ENCODE measurements around the gene RNF20.

- no peak for TF ChIP-seq EZH2 (IDR thresholded peaks at IDR 0.05; ENCODE audit: borderline replicate concordance, low read depth, low read length, poor library complexity, severe bottlenecking)
- TF ChIP-seq CTCF (conservative IDR thresholded peaks at IDR 0.05; ENCODE audit: low read depth, low read length): no peak
These were observed 22.6 kb upstream of the RNF20 start for GRCh38 chr9:101511009-101511408.

All from A673 (cell line).